ENCODE measurements around the gene RANBP3.
"Not testable (repeated sequence)": the region's sequence is repeated elsewhere in the genome, so short reads cannot be mapped to it uniquely, and the experiment has no call there.

RANBP3 gene

GRCh38 chr19:5897189-5897969 is 80.6 kb downstream of the RANBP3 start:
- DNase-seq: no peak

GRCh38 chr19:5896365-5897076 is 81.4 kb downstream of the RANBP3 start:
- no peak for DNase-seq

- no peak for DNase-seq
Observed at GRCh38 chr19:5895890-5896289, 82.0 kb downstream of the RANBP3 start.

GRCh38 chr19:5895409-5895808 is 82.5 kb downstream of the RANBP3 start:
- no peak for DNase-seq

GRCh38 chr19:5894704-5895349 is 83.1 kb downstream of the RANBP3 start:
- DNase-seq: no peak

- DNase-seq: no peak
Observed at GRCh38 chr19:5893907-5894703, 83.8 kb downstream of the RANBP3 start.

GRCh38 chr19:5893296-5893903 is 84.5 kb downstream of the RANBP3 start:
- no peak for DNase-seq

- no peak for DNase-seq
Observed at GRCh38 chr19:5892772-5893275, 85.1 kb downstream of the RANBP3 start.

- DNase-seq: peak; percentile 6
Observed at GRCh38 chr19:5891938-5892771, 85.8 kb downstream of the RANBP3 start.

GRCh38 chr19:5891572-5891937 is 86.4 kb downstream of the RANBP3 start:
- no peak for DNase-seq

- no peak for DNase-seq
Observed at GRCh38 chr19:5890099-5890498, 87.8 kb downstream of the RANBP3 start.

- DNase-seq: no peak
Observed at GRCh38 chr19:5889288-5889971, 88.5 kb downstream of the RANBP3 start.

- not testable (repeated sequence) for DNase-seq
Observed at GRCh38 chr19:5884065-5884811, 93.7 kb downstream of the RANBP3 start.

GRCh38 chr19:5883157-5883873 is 94.6 kb downstream of the RANBP3 start:
- not testable (repeated sequence) for DNase-seq

GRCh38 chr19:5882421-5882968 is 95.4 kb downstream of the RANBP3 start:
- no peak for DNase-seq

GRCh38 chr19:5881543-5882299 is 96.2 kb downstream of the RANBP3 start:
- no peak for DNase-seq

- no peak for DNase-seq
Observed at GRCh38 chr19:5880604-5881078, 97.3 kb downstream of the RANBP3 start.

GRCh38 chr19:5880196-5880595 is 97.7 kb downstream of the RANBP3 start:
- no peak for DNase-seq

All from CD4-positive, alpha-beta T cell treated with Interleukin-21 for 1 hour (primary cell).